Stimulated activated CD4-positive, alpha-beta T cell treated with anti-CD3 and anti-CD28 coated beads, Interleukin-4, amount 100 ng/mL, for 48 hours (primary cell): Measurements from ENCODE around the gene ARL11.
"Not testable (repeated sequence)": the region's sequence is repeated elsewhere in the genome, so short reads cannot be mapped to it uniquely, and the experiment has no call there.

Experiments
- DNase-seq, 2 donors: peaks; one replicate each; pipeline ENCODE4 v3.0.0-alpha.2; 2020; ENCODE audit warnings: low read depth in 2 of 2

Gene ARL11

GRCh38 chr13:49627831-49628652, at the start of gene ARL11:
TSS of gene ARL11 (plus strand) at chr13:49628507. CDS start at chr13:49630448, 1,941 bp downstream.
- peak; percentile 42 to 52 for DNase-seq

GRCh38 chr13:49579501-49579900, 48.8 kb upstream of the ARL11 start:
- DNase-seq: no peak

GRCh38 chr13:49580980-49581680, 47.2 kb upstream of the ARL11 start:
- DNase-seq: no peak

GRCh38 chr13:49584771-49585182, 43.5 kb upstream of the ARL11 start:
- no peak for DNase-seq

- DNase-seq: peak; percentile 52 to 56
Measured at GRCh38 chr13:49585220-49586157, 42.8 kb upstream of the ARL11 start, which contains the start of gene RCBTB1. TSS of gene RCBTB1 (minus strand) at chr13:49585558. CDS start at chr13:49567279, 18,279 bp downstream.

- no peak for DNase-seq
Measured at GRCh38 chr13:49586717-49587116, 41.6 kb upstream of the ARL11 start.

- no peak for DNase-seq
Measured at GRCh38 chr13:49587311-49587847, 40.9 kb upstream of the ARL11 start.

- DNase-seq: not testable (repeated sequence)
Measured at GRCh38 chr13:49590714-49591113, 37.6 kb upstream of the ARL11 start.

GRCh38 chr13:49593876-49594275, 34.4 kb upstream of the ARL11 start:
- not testable (repeated sequence) for DNase-seq

- DNase-seq: no peak
Measured at GRCh38 chr13:49594576-49594975, 33.7 kb upstream of the ARL11 start.

- DNase-seq: no peak
Measured at GRCh38 chr13:49596221-49596620, 32.1 kb upstream of the ARL11 start.

GRCh38 chr13:49597043-49597641, 31.2 kb upstream of the ARL11 start:
- no peak for DNase-seq

- DNase-seq: no peak
Measured at GRCh38 chr13:49602005-49602404, 26.3 kb upstream of the ARL11 start.

GRCh38 chr13:49602615-49603014, 25.7 kb upstream of the ARL11 start:
- DNase-seq: not testable (repeated sequence)

- no peak for DNase-seq
Measured at GRCh38 chr13:49604570-49604969, 23.7 kb upstream of the ARL11 start.

GRCh38 chr13:49606747-49607648, 21.3 kb upstream of the ARL11 start:
- peak; percentile 66 to 74 for DNase-seq

GRCh38 chr13:49607761-49608160, 20.5 kb upstream of the ARL11 start:
- DNase-seq: no peak

GRCh38 chr13:49608651-49609331, 19.5 kb upstream of the ARL11 start:
- DNase-seq: no peak

- DNase-seq: no peak
Measured at GRCh38 chr13:49610176-49610575, 18.1 kb upstream of the ARL11 start.
